Heart left ventricle (tissue), 16 donors: Measurements from ENCODE around the gene FRK. TPM values are rescaled to one million over a fixed set of nuclear protein-coding genes. Genes with fewer than 3 reads are reported as not detected.
A peak's percentile ranks its signal among the peaks of the same experiment; 100 is the strongest.

Experiments
- ATAC-seq, 4 donors: fragments of 200-7000 bp; cut with Tn5 transposase; one replicate each; pipeline ENCODE4 v1.9.1; 2020 to 2022; ENCODE audit warnings: moderate library complexity in 4 of 4, mild to moderate bottlenecking in 3 of 4, moderate number of reproducible peaks in 1 of 4
- DNase-seq, 5 donors: peaks; one replicate each; pipeline ENCODE4 v3.0.0-alpha.2; 2020
- H3K27ac ChIP-seq, 12 donors: fragments of 200-600 bp; sonication (generic) in 4 of 12; one replicate each; pipeline versions ENCODE4 v1.5.0 to v1.8.0; 2016 to 2022; ENCODE audit warnings: mild to moderate bottlenecking in 2 of 12
- H3K27me3 ChIP-seq, 9 donors: fragments of 200-600 bp; sonication (generic) in 2 of 9; one replicate each; pipeline versions ENCODE4 v1.5.1 to v1.8.0; 2016 to 2022; ENCODE audit warnings: mild to moderate bottlenecking in 3 of 9
- H3K36me3 ChIP-seq, 9 donors: fragments of 200-600 bp; sonication (generic) in 2 of 9; one replicate each; pipeline versions ENCODE4 v1.5.0 to v1.8.0; 2018 to 2022; ENCODE audit warnings: mild to moderate bottlenecking in 2 of 9
- H3K4me1 ChIP-seq, 12 donors: fragments of 200-600 bp; sonication (generic) in 4 of 12; one replicate each; pipeline versions ENCODE4 v1.5.0 to v1.8.0; 2016 to 2022; ENCODE audit warnings: mild to moderate bottlenecking in 3 of 12
- H3K4me3 ChIP-seq, 12 donors: fragments of 200-600 bp; sonication (generic) in 4 of 12; one replicate each; pipeline versions ENCODE4 v1.5.0 to v1.8.0; 2017 to 2022; ENCODE audit warnings: mild to moderate bottlenecking in 9 of 12, moderate library complexity in 4 of 12
- H3K9me3 ChIP-seq, 12 donors: fragments of 200-600 bp; sonication (generic) in 4 of 12; one replicate each; pipeline versions ENCODE4 v1.5.0 to v1.8.0; 2016 to 2022; ENCODE audit warnings: mild to moderate bottlenecking in 1 of 12
- CTCF ChIP-seq, 12 donors: fragments of 200-600 bp; sonication (generic) in 4 of 12; IDR thresholded peaks; one replicate each; pipeline versions ENCODE4 v1.5.0 to v1.8.0; 2018 to 2022; ENCODE audit warnings: antibody characterized with exemption in 12 of 12, mild to moderate bottlenecking in 5 of 12
- POLR2A ChIP-seq, 2 donors: fragments of 450-650 bp; IDR thresholded peaks; one replicate each; pipeline ENCODE4 v1.6.1; 2017; ENCODE audit warnings: antibody characterized with exemption in 2 of 2, mild to moderate bottlenecking in 2 of 2, moderate library complexity in 2 of 2
- WGBS, 4 donors: extraction: QIAGEN DNeasy Blood & Tissue Kit in 2 of 4; methylation state at CpG; one replicate each; pipeline versions ENCODE4 v1.1.5 to v1.1.7; 2013 to 2018; 5-methylcytosine and 5-hydroxymethylcytosine counted together
- intact Hi-C, 10 donors: fragments of 100-400 bp; cut with DNase I; formaldehyde crosslinking; loops; one replicate each; pipeline versions ENCODE4 v1.11.1 to v1.14.2; 2022
- polyA plus RNA-seq, 2 donors: library from polyadenylated mRNA; stranded (reverse); fragments of 200-250 nt; gene quantifications; one replicate each; pipeline ENCODE4 v1.2.3, GENCODE V29; 2013
- total RNA-seq, 9 donors: library from RNA; depleted of rRNA in 2 of 9; stranded (reverse); fragments of >200 nt in 2 of 9; fragmentation: NEBNext Ultra II Directional in 3 of 9; extraction: Animal tissue kit (Norgen Biotek cat#: 25700) in 3 of 9; gene quantifications; one replicate each; pipeline versions ENCODE4 v1.1.0 to v1.2.4, GENCODE V29; 2016 to 2023
- donor health status: ischemic (EF 13 %, LVEDD 7.1; RV severe dilation, severe dysfunction).
- donor health status: healthy with polysubstance abuse.
- donor health status: DM: no; HTN: yes; CAD: no.
- donor health status: DM: no; HTN: no; CAD: no.
- donor health status: ischemic (EF 25% LVEDD 6.9; RV normal size, moderate dysfunction).
- donor health status: ischemic (EF 25% LVEDD 5.7; RV mildly dilated, moderate dysfunction).
- donor health status: healthy.
- donor health status: DM: yes; HTN: yes; CAD: no.
- donor health status: ischemic (EF 35%, LVEDD 5.7; RV mildly dilated, moderate dysfunction).
- donor health status: nonischemic (EF 11% LVEDD 7.7; RV severe dilation, severe dysfunction).
- donor health status: DM: yes; HTN: yes; CAD: no.
- donor health status: PGD.
- donor health status: ischemic (EF 29% LVEDD 5.4; RV normal size, mild dysfunction).
- donor health status: nonischemic (EF 23%, LVEDD 6.1; RV moderate dilation, normal function).

FRK gene
- total and polyA plus RNA-seq, 11 donors = 1.4 to 10.8 (median 6.3) TPM

- ATAC-seq = no peak
- Histone ChIP-seq H3K9me3 (peaks cover 0 to 29% (median 0%) of the 10 kb centered on the region in 12 donors), H3K27ac (no peak overlapping the region), H3K4me1 (no peaks in the 10 kb centered on the region), H3K4me3 (no peak overlapping the region), H3K27me3 (no peaks in the 10 kb centered on the region), H3K36me3 (no peaks in the 10 kb centered on the region)
- no peak for TF ChIP-seq POLR2A (IDR thresholded peaks at IDR 0.05)
- intact Hi-C loops = no loop called here
- 53 to 83% (median 82%) methylated on average over 3 to 5 of the region's 5 CpGs for WGBS, 4 donors
- DNase-seq = no peak
These were observed 18.8 kb downstream of the FRK start for GRCh38 chr6:116041934-116042333.

DNA sequence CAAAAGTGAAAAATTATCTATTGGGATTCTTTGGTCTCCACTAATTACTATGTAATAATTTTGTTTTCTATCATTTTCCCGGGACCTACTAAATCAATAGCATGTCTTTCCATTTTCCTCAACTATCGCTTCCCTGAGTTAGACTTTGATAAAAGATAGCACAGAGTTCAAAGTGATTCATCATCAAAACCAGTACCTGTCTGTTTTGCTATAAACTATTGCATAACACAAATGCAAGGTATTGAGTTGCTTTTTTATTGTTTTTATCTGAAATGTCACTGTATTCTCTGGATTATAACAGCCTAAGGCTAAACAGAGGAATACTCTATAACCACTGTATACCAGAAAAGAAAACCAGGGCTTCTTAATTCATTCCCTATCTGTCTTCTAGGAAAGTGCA lies 19.7 kb downstream of the FRK start:
- no peaks in the 10 kb centered on the region for H3K36me3 ChIP-seq
- H3K9me3 ChIP-seq = peaks cover 0 to 29% (median 0%) of the 10 kb centered on the region in 12 donors
- DNase-seq = no peak
- intact Hi-C loops = no loop called here
- no peak overlapping the region for H3K27ac ChIP-seq
- ATAC-seq = no peak
- 92 to 96% (median 94%) methylated on average over 2 of the region's 2 CpGs for WGBS, 4 donors
- H3K27me3 ChIP-seq = no peaks in the 10 kb centered on the region
- TF ChIP-seq CTCF (IDR thresholded peaks at IDR 0.05) (no peak), POLR2A (IDR thresholded peaks at IDR 0.05) (no peak)
- H3K4me1 ChIP-seq = peaks cover 0 to 5% (median 0%) of the 10 kb centered on the region in 12 donors
- no peak overlapping the region for H3K4me3 ChIP-seq

DNA sequence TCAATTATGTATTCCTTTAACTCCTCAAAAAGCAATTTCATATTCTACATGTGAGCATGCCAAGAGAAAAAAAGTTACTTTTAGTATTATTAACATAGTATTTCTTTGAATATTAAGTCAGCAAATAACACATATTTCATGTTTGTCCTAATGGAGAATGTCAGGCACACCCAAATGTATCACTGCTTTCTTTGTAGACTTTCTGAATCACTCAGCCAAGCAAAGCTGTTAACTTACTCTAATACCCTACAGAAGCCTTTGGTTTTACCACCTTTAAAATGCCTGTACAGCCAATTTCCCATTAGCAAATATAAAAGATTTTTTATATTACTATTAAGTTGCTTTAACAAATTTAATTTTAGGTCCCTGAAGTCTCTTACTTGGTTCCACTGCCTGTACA lies 23.8 kb downstream of the FRK start:
- Histone ChIP-seq H3K9me3 (peaks cover 0 to 4% (median 0%) of the 10 kb centered on the region in 12 donors), H3K27ac (peak overlapping the region in 1 of 12 donors; percentile 4), H3K27me3 (no peaks in the 10 kb centered on the region), H3K4me3 (no peak overlapping the region), H3K4me1 (peaks cover 0 to 26% (median 11%) of the 10 kb centered on the region in 12 donors), H3K36me3 (no peaks in the 10 kb centered on the region)
- ATAC-seq = no peak
- TF ChIP-seq CTCF (IDR thresholded peaks at IDR 0.05) (no peak), POLR2A (IDR thresholded peaks at IDR 0.05) (no peak)
- intact Hi-C loops = no loop called here
- DNase-seq = no peak

GRCh38 chr6:116036075-116036773 lies 24.5 kb downstream of the FRK start:
- no peak overlapping the region for H3K27ac ChIP-seq
- H3K4me3 ChIP-seq = no peak overlapping the region
- no peaks in the 10 kb centered on the region for H3K27me3 ChIP-seq
- ATAC-seq = no peak
- H3K4me1 ChIP-seq = peaks cover 0 to 26% (median 11%) of the 10 kb centered on the region in 12 donors
- H3K36me3 ChIP-seq = no peaks in the 10 kb centered on the region
- intact Hi-C loops = no loop called here
- DNase-seq = no peak
- H3K9me3 ChIP-seq = peaks cover 0 to 4% (median 0%) of the 10 kb centered on the region in 12 donors
- 31 to 45% (median 35%) methylated on average over 2 of the region's 2 CpGs for WGBS, 4 donors
- no peak for TF ChIP-seq POLR2A (IDR thresholded peaks at IDR 0.05)
- TF ChIP-seq CTCF (IDR thresholded peaks at IDR 0.05) = no peak

DNA sequence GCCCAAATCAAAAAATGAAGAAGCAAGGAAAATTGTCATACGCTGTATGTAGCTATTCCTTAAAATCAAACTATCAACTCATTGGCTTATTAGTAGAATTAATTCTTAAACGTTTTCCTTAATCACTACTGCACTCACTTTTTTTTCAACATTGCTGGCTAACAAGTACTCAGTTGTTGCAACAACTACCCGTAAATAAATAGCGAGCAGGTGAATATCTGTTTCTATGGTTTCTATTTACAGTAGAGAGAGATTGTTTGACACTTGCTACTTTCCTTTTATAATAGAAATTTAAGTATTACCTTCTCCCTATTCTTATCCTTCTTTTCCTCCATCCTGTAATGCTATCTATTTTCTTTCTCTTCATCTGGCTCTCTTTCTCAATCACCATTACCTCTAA lies 25.1 kb downstream of the FRK start:
- DNase-seq = no peak
- H3K36me3 ChIP-seq = no peaks in the 10 kb centered on the region
- peak overlapping the region in 1 of 12 donors; percentile 17 for H3K27ac ChIP-seq
- peaks cover 0 to 27% (median 12%) of the 10 kb centered on the region in 12 donors for H3K4me1 ChIP-seq
- ATAC-seq = no peak
- 55 to 62% (median 57%) methylated on average over 4 of the region's 4 CpGs for WGBS, 4 donors
- H3K9me3 ChIP-seq = peaks cover 0 to 4% (median 0%) of the 10 kb centered on the region in 12 donors
- TF ChIP-seq CTCF (IDR thresholded peaks at IDR 0.05) = no peak
- TF ChIP-seq POLR2A (IDR thresholded peaks at IDR 0.05) = no peak
- intact Hi-C loops = no loop called here
- no peak overlapping the region for H3K4me3 ChIP-seq
- H3K27me3 ChIP-seq = no peaks in the 10 kb centered on the region
